HG03039 (cell line): ENCODE measurements around the gene MYOCD.

Experiments used
- ATAC-seq: cut with Tn5 transposase; IDR thresholded peaks from one replicate; pipeline ENCODE4 v1.9.1; 2021; ENCODE audit warnings: mild to moderate bottlenecking, moderate library complexity; ENCODE audit not compliant: unreplicated experiment

Gene MYOCD

GRCh38 chr17:12642034-12642433 is 23.7 kb upstream of the MYOCD start:
- ATAC-seq: no peak

- no peak for ATAC-seq
These were observed 21.9 kb upstream of the MYOCD start for GRCh38 chr17:12643822-12644221.

- ATAC-seq: no peak
These were observed 21.1 kb upstream of the MYOCD start for GRCh38 chr17:12644623-12645022.

- no peak for ATAC-seq
These were observed 18.8 kb upstream of the MYOCD start for GRCh38 chr17:12646761-12647422.

GRCh38 chr17:12648498-12648897 is 17.2 kb upstream of the MYOCD start:
- no peak for ATAC-seq

GRCh38 chr17:12655936-12656335 is 9.8 kb upstream of the MYOCD start:
- ATAC-seq: no peak

GRCh38 chr17:12656354-12656753 is 9.3 kb upstream of the MYOCD start:
- ATAC-seq: no peak

GRCh38 chr17:12659500-12659899 is 6.2 kb upstream of the MYOCD start:
- ATAC-seq: no peak

GRCh38 chr17:12664252-12664651 is 1.4 kb upstream of the MYOCD start:
- no peak for ATAC-seq

- no peak for ATAC-seq
These were observed 812 bp upstream of the MYOCD start for GRCh38 chr17:12664894-12665262.

- no peak for ATAC-seq
These were observed 1.0 kb downstream of the MYOCD start for GRCh38 chr17:12666718-12667117.

- no peak for ATAC-seq
These were observed 1.7 kb downstream of the MYOCD start for GRCh38 chr17:12667299-12667958.

- no peak for ATAC-seq
These were observed 6.2 kb downstream of the MYOCD start for GRCh38 chr17:12671906-12672305.

GRCh38 chr17:12672947-12673346 is 7.3 kb downstream of the MYOCD start:
- ATAC-seq: no peak

- ATAC-seq: no peak
These were observed 8.1 kb downstream of the MYOCD start for GRCh38 chr17:12673788-12674187.

- no peak for ATAC-seq
These were observed 14.8 kb downstream of the MYOCD start for GRCh38 chr17:12680407-12680897.

GRCh38 chr17:12680993-12681392 is 15.3 kb downstream of the MYOCD start:
- no peak for ATAC-seq

- no peak for ATAC-seq
These were observed 17.6 kb downstream of the MYOCD start for GRCh38 chr17:12683299-12683698.

- no peak for ATAC-seq
These were observed 20.8 kb downstream of the MYOCD start for GRCh38 chr17:12686486-12686885.

GRCh38 chr17:12688382-12688781 is 22.7 kb downstream of the MYOCD start:
- no peak for ATAC-seq

GRCh38 chr17:12691173-12691572 is 25.5 kb downstream of the MYOCD start:
- ATAC-seq: no peak

- no peak for ATAC-seq
These were observed 27.9 kb downstream of the MYOCD start for GRCh38 chr17:12693640-12694039.

- ATAC-seq: no peak
These were observed 40.4 kb downstream of the MYOCD start for GRCh38 chr17:12706070-12706469.
